Panc1 (cell line): Measurements from ENCODE around the gene ELFN1. TPM values are rescaled to one million over a fixed set of nuclear protein-coding genes. Genes with fewer than 3 reads are reported as not detected.

ENCODE experiments used
- ATAC-seq: fragments of 200-7000 bp; cut with Tn5 transposase; 2 replicates; pipeline ENCODE4 v1.9.1; 2020; ENCODE audit warnings: mild to moderate bottlenecking, moderate library complexity
- BruUV-seq: library from RNA; stranded (reverse); fragments of 400-500 nt; replicated peaks from 2 replicates; lab custom pipeline; 2021; lab: Mats Ljungman, UMichigan
- CTCF ChIA-PET: fragments of 300-600 bp; sonication (Branson Sonifier 250); formaldehyde crosslinking; loops from one replicate; lab custom pipeline; 2022; ENCODE audit warnings: antibody characterized with exemption; lab: Charles Lee
- POLR2A ChIA-PET: fragments of 300-600 bp; sonication (Branson Sonifier 250); formaldehyde crosslinking; loops from one replicate; lab custom pipeline; 2022; ENCODE audit warnings: antibody characterized with exemption; lab: Charles Lee
- DNase-seq: peaks from one replicate; pipeline ENCODE4 v3.0.0-alpha.2; 2010; ENCODE audit warnings: low read depth, low spot score
- H3K27ac ChIP-seq: 2 replicates; pipeline ENCODE4 v1.5.1; 2011; ENCODE audit warnings: mild to moderate bottlenecking, low read length, inconsistent platforms
- H3K27me3 ChIP-seq: fragments of 200-500 bp; sonication (Bioruptor generic); 2 replicates; pipeline ENCODE4 v1.6.0; 2014; ENCODE audit warnings: low read length, inconsistent platforms; ENCODE audit not compliant: control insufficient read depth, insufficient read depth
- H3K36me3 ChIP-seq: fragments of 200-500 bp; sonication (Bioruptor generic); 2 replicates; pipeline ENCODE4 v1.5.1; 2014; ENCODE audit warnings: inconsistent platforms, mild to moderate bottlenecking, low read length, moderate library complexity; ENCODE audit not compliant: control insufficient read depth, insufficient read depth
- H3K4me1 ChIP-seq: 2 replicates; pipeline ENCODE4 v1.5.1; 2011; ENCODE audit warnings: inconsistent platforms, mild to moderate bottlenecking, low read length, moderate library complexity; ENCODE audit not compliant: control insufficient read depth, insufficient read depth
- H3K4me3 ChIP-seq, 2 experiments: 2 replicates each; pipeline ENCODE4 v1.5.1; 2011 to 2012; ENCODE audit warnings: low read depth in 2 of 2, low read length in 2 of 2, mild to moderate bottlenecking in 2 of 2, inconsistent platforms in 1 of 2, moderate library complexity in 1 of 2
- H3K9me3 ChIP-seq: fragments of 200-500 bp; sonication (Bioruptor generic); 2 replicates; pipeline ENCODE4 v1.5.1; 2014; ENCODE audit warnings: low read depth, mild to moderate bottlenecking, inconsistent platforms, low read length, moderate library complexity; ENCODE audit not compliant: control insufficient read depth, insufficient read depth
- POLR2AphosphoS5 ChIP-seq: IDR thresholded peaks from 2 replicates; pipeline ENCODE4 v1.6.1; 2012; ENCODE audit warnings: mild to moderate bottlenecking, low read depth, low read length, moderate library complexity
- SIN3A ChIP-seq: IDR thresholded peaks from 2 replicates; pipeline ENCODE4 v1.6.1; 2012; ENCODE audit warnings: low read depth, mild to moderate bottlenecking, low read length, moderate library complexity, borderline replicate concordance; ENCODE audit not compliant: insufficient read depth
- TCF7L2 ChIP-seq: IDR thresholded peaks from 2 replicates; pipeline ENCODE4 v1.6.1; 2011; ENCODE audit warnings: mild to moderate bottlenecking, low read depth, low read length, inconsistent platforms
- in situ Hi-C: cut with HindIII; loops from 2 replicates; pipeline ENCODE4 v1.10.0; 2016; ENCODE audit warnings: low sequenced_read_pairs, low pct_unique_long_range_greater_than_20kb
- intact Hi-C: fragments of 100-400 bp; cut with micrococcal nuclease; formaldehyde crosslinking; loops from one replicate; pipeline ENCODE4 v1.10.0; 2022; ENCODE audit not compliant: unreplicated experiment
- total RNA-seq: library from RNA; stranded (reverse); gene quantifications from one replicate; pipeline ENCODE4 v1.2.1, GENCODE V29; 2021; ENCODE audit not compliant: unreplicated experiment
- TF ChIP-seq, protein P1 (sequence below), 2 experiments: IDR thresholded peaks; 2 replicates each; pipeline ENCODE4 v1.6.1; 2011 to 2012; ENCODE audit warnings: low read depth in 2 of 2, control low read depth in 1 of 2, low read length in 1 of 2, mild to moderate bottlenecking in 1 of 2, moderate library complexity in 1 of 2; ENCODE audit not compliant: insufficient read depth in 1 of 2
- TF ChIP-seq, protein P2 (sequence below): fragments of 450-650 bp; IDR thresholded peaks from 2 replicates; pipeline ENCODE4 v1.5.1; 2017; ENCODE audit warnings: mild to moderate bottlenecking

Gene ELFN1
- total RNA-seq, 1 experiment from 2014 or later = 39.0 TPM

DNA sequence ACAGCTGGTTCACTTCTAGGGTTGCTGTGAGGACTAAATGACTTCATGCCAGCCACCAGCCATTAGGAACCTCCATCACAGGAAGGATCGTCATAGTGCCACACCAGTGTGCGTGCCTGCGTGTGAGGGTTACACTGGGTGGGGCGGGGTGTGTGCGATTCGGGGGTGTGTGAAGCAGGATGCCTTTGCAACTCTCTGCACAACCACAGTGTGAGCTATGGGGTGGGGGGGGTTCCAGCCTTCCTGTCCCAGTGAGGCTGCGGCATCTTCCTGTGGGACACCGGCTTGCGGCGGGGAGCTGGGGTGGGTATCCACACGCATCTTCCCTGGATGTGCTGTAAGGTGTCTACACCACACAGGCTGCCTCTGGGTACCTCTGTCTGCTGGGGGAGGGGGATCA is 6.9 kb upstream of the ELFN1 start:
- Histone ChIP-seq H3K4me1 (peaks cover 12% of the 10 kb centered on the region), H3K36me3 (no peaks in the 10 kb centered on the region), H3K27ac (no peak overlapping the region; the same call in 1 of the 2 replicates), H3K27me3 (no peaks in the 10 kb centered on the region), H3K9me3 (no peaks in the 10 kb centered on the region), H3K4me3 (no peak overlapping the region)
- POLR2A ChIA-PET = no interaction called here
- BruUV-seq = no TSS peak
- CTCF ChIA-PET = interaction anchor here (0.6 to 1.3 kb wide), 3 partner anchors 50 to 685 kb away, joined by 4 to 8 read pairs (median 5); no protein-coding TSS in a partner anchor
- DNase-seq (no peak), ATAC-seq (no peak)
- TF ChIP-seq POLR2AphosphoS5 = no peak
- TF ChIP-seq, protein P1, sequence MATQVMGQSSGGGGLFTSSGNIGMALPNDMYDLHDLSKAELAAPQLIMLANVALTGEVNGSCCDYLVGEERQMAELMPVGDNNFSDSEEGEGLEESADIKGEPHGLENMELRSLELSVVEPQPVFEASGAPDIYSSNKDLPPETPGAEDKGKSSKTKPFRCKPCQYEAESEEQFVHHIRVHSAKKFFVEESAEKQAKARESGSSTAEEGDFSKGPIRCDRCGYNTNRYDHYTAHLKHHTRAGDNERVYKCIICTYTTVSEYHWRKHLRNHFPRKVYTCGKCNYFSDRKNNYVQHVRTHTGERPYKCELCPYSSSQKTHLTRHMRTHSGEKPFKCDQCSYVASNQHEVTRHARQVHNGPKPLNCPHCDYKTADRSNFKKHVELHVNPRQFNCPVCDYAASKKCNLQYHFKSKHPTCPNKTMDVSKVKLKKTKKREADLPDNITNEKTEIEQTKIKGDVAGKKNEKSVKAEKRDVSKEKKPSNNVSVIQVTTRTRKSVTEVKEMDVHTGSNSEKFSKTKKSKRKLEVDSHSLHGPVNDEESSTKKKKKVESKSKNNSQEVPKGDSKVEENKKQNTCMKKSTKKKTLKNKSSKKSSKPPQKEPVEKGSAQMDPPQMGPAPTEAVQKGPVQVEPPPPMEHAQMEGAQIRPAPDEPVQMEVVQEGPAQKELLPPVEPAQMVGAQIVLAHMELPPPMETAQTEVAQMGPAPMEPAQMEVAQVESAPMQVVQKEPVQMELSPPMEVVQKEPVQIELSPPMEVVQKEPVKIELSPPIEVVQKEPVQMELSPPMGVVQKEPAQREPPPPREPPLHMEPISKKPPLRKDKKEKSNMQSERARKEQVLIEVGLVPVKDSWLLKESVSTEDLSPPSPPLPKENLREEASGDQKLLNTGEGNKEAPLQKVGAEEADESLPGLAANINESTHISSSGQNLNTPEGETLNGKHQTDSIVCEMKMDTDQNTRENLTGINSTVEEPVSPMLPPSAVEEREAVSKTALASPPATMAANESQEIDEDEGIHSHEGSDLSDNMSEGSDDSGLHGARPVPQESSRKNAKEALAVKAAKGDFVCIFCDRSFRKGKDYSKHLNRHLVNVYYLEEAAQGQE (IDR thresholded peaks at IDR 0.05; ENCODE audit: insufficient read depth in 1 of 2, low read depth in 2 of 2, low read length in 1 of 2) = no peak
- no peak for TF ChIP-seq SIN3A
- no peak for TF ChIP-seq TCF7L2
- TF ChIP-seq, protein P2, sequence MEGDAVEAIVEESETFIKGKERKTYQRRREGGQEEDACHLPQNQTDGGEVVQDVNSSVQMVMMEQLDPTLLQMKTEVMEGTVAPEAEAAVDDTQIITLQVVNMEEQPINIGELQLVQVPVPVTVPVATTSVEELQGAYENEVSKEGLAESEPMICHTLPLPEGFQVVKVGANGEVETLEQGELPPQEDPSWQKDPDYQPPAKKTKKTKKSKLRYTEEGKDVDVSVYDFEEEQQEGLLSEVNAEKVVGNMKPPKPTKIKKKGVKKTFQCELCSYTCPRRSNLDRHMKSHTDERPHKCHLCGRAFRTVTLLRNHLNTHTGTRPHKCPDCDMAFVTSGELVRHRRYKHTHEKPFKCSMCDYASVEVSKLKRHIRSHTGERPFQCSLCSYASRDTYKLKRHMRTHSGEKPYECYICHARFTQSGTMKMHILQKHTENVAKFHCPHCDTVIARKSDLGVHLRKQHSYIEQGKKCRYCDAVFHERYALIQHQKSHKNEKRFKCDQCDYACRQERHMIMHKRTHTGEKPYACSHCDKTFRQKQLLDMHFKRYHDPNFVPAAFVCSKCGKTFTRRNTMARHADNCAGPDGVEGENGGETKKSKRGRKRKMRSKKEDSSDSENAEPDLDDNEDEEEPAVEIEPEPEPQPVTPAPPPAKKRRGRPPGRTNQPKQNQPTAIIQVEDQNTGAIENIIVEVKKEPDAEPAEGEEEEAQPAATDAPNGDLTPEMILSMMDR = no peak
- in situ Hi-C loops = no loop called here
- intact Hi-C loops = loop anchor here (10.0 kb wide), 1 partner anchor 92 kb away; no protein-coding TSS in a partner anchor

DNA sequence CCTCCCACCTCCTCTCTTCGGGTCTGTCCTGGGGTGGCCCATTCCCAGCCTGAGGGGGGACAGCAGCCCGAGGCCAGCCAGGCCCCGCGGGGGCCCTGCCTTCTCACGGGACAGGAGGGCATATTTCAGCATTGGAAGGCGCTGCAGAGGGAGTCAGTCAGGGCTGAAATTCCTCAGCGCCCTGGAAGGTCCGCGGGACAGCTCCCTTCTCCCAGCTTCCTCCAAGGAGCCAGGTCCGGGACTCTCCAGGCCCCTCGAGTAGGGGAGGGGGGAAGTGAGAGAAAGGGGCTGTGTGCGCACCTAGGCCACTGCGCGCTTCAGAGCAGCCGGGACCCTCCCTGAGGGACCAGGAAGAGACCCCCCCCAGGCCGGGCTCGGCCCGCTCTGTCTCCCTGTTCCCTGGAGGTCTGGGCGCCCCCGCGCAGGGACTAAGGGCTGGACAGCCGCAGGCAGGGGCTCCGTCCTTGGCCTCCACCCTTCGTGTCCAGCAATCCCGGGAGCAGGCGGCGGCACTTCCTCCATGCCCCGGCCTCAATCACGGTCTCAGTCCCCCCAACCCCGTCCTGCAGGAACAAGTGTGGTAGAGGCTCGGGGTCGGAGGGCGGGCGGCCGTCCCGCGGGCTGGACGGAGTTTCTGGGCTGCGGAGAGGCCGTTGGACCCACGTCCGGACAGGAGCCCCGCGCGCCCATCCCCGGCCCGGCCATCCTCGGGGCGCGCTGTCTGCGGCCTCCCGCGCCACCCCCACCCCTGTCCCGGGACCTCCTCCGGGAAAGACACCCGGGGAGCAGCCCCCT is 6.0 kb upstream of the ELFN1 start:
- Histone ChIP-seq H3K27ac (peak overlapping the region; percentile 57; the same call in 1 of the 2 replicates), H3K4me1 (peaks cover 20% of the 10 kb centered on the region), H3K36me3 (no peaks in the 10 kb centered on the region), H3K4me3 (peak overlapping the region; percentile 60 to 62), H3K9me3 (no peaks in the 10 kb centered on the region), H3K27me3 (no peaks in the 10 kb centered on the region)
- TF ChIP-seq, protein P1 (IDR thresholded peaks at IDR 0.05; ENCODE audit: insufficient read depth in 1 of 2, low read depth in 2 of 2, low read length in 1 of 2) = 0 out of 4 replicates have a peak, but pooled peaks of 1 of the 2 experiments have one; percentile 21
- TF ChIP-seq SIN3A = no peak
- no TSS peak for BruUV-seq
- intact Hi-C loops (loop anchor here (10.0 kb wide), 1 partner anchor 91 kb away; no protein-coding TSS in a partner anchor), in situ Hi-C loops (no loop called here)
- CTCF ChIA-PET = interaction anchor here (0.6 to 1.5 kb wide), 10 partner anchors 12 to 693 kb away, joined by 3 to 8 read pairs (median 5); no protein-coding TSS in a partner anchor
- DNase-seq = no peak
- POLR2A ChIA-PET = interaction anchor here (0.7 kb wide), 1 partner anchor 423 kb away, joined by 6 read pairs; no protein-coding TSS in a partner anchor
- no peak for ATAC-seq
